CD4-positive, CD25-positive, alpha-beta regulatory T cell (primary cell): ENCODE data around the gene PPP1R15B. TPM values are rescaled to one million over a fixed set of nuclear protein-coding genes. Genes with fewer than 3 reads are reported as not detected.
"Not testable (repeated sequence)": the region's sequence is repeated elsewhere in the genome, so short reads cannot be mapped to it uniquely, and the experiment has no call there.

Experiments used
- ATAC-seq, 2 donors: fragments of 150-1000 bp; cut with Tn5 transposase; one replicate each; pipeline ENCODE4 v1.10.0; 2021; ENCODE audit warnings: low read depth in 2 of 2, moderate number of reproducible peaks in 2 of 2, moderate library complexity in 1 of 2
- DNase-seq, 3 donors: peaks; one replicate each; pipeline versions ENCODE4 v3.0.0 to v3.0.0-alpha.2; 2012 to 2022; ENCODE audit warnings: mixed read lengths in 1 of 3
- H3K27ac ChIP-seq: one replicate; pipeline ENCODE4 v1.7.0; 2013; ENCODE audit warnings: mild to moderate bottlenecking, low read length; ENCODE audit not compliant: insufficient read depth, poor library complexity, severe bottlenecking
- H3K27me3 ChIP-seq: one replicate; pipeline ENCODE4 v1.7.0; 2013; ENCODE audit warnings: low read length; ENCODE audit not compliant: control insufficient read depth, insufficient read depth
- H3K36me3 ChIP-seq: one replicate; pipeline ENCODE4 v1.7.0; 2013; ENCODE audit warnings: mild to moderate bottlenecking, low read length, moderate library complexity; ENCODE audit not compliant: control insufficient read depth, insufficient read depth
- H3K4me1 ChIP-seq: 2 replicates; pipeline ENCODE4 v1.7.0; 2013; ENCODE audit warnings: mild to moderate bottlenecking, low read length; ENCODE audit not compliant: insufficient read depth, control insufficient read depth, poor library complexity, severe bottlenecking
- H3K4me3 ChIP-seq: one replicate; pipeline ENCODE4 v1.7.0; 2013; ENCODE audit warnings: low read depth, mild to moderate bottlenecking, low read length, moderate library complexity
- H3K9me3 ChIP-seq, 2 experiments: 1 replicate in 1 of 2; 2 replicates in 1 of 2; pipeline ENCODE4 v1.7.0; 2013; ENCODE audit warnings: low read length in 2 of 2, mild to moderate bottlenecking in 1 of 2, moderate library complexity in 1 of 2; ENCODE audit not compliant: control insufficient read depth in 2 of 2
- H3K27ac Mint-ChIP-seq, 3 donors: one replicate each; pipeline ENCODE4 v1.8.0; 2020 to 2022; ENCODE audit warnings: mild to moderate bottlenecking in 3 of 3, mixed read lengths in 3 of 3, moderate library complexity in 2 of 3
- H3K27me3 Mint-ChIP-seq: one replicate; pipeline ENCODE4 v1.8.0; 2022; ENCODE audit warnings: mild to moderate bottlenecking, mixed read lengths
- H3K36me3 Mint-ChIP-seq: one replicate; pipeline ENCODE4 v1.8.0; 2020; ENCODE audit warnings: mixed read lengths
- H3K4me1 Mint-ChIP-seq, 4 donors: one replicate each; pipeline ENCODE4 v1.8.0; 2020 to 2022; ENCODE audit warnings: mixed read lengths in 4 of 4, mild to moderate bottlenecking in 1 of 4
- H3K4me3 Mint-ChIP-seq, 4 donors: one replicate each; pipeline ENCODE4 v1.8.0; 2020 to 2022; ENCODE audit warnings: mild to moderate bottlenecking in 4 of 4, mixed read lengths in 4 of 4, moderate library complexity in 3 of 4
- H3K9me3 Mint-ChIP-seq, 7 donors: one replicate each; pipeline ENCODE4 v1.8.0; 2020 to 2022; ENCODE audit warnings: mixed read lengths in 7 of 7, mild to moderate bottlenecking in 3 of 7, moderate library complexity in 2 of 7
- polyA plus RNA-seq, 4 donors: library from polyadenylated mRNA; unstranded; fragments of 300-500 nt; fragmentation: Illumina TruSeq; gene quantifications; one replicate each; pipeline ENCODE4 v1.2.3, GENCODE V29; 2021
- total RNA-seq: library from RNA; stranded (reverse); gene quantifications from one replicate; pipeline ENCODE4 v1.2.3, GENCODE V29; 2022

Gene PPP1R15B
- total and polyA plus RNA-seq, 5 donors from 2014 or later, result 13.2 to 239 (median 22.1) TPM

- ATAC-seq, result no peak
- H3K4me1 ChIP-seq, result no peaks in the 10 kb centered on the region
- H3K4me3 ChIP-seq, result no peak overlapping the region
- no peaks in the 10 kb centered on the region for H3K4me1 Mint-ChIP-seq
- no peaks in the 10 kb centered on the region for H3K27me3 ChIP-seq
- H3K27ac ChIP-seq, result no peak overlapping the region
- no peak for DNase-seq
- H3K9me3 Mint-ChIP-seq, result no peaks in the 10 kb centered on the region
- peaks cover 37% of the 10 kb centered on the region for H3K36me3 Mint-ChIP-seq
- peaks cover 21% of the 10 kb centered on the region for H3K36me3 ChIP-seq
- no peaks in the 10 kb centered on the region for H3K9me3 ChIP-seq
- H3K4me3 Mint-ChIP-seq, result no peak overlapping the region
- no peaks in the 10 kb centered on the region for H3K27me3 Mint-ChIP-seq
- H3K27ac Mint-ChIP-seq, result peak overlapping the region in 1 of 3 donors; percentile 52
These were observed 13.0 kb upstream of the PPP1R15B start for GRCh38 chr1:204424621-204425020.

- H3K9me3 ChIP-seq, H3K4me1 ChIP-seq, H3K27ac Mint-ChIP-seq, H3K27me3 Mint-ChIP-seq, ATAC-seq, H3K4me3 ChIP-seq, H3K27ac ChIP-seq, DNase-seq, H3K27me3 ChIP-seq, H3K9me3 Mint-ChIP-seq, H3K4me1 Mint-ChIP-seq: not testable (repeated sequence)
- peaks cover 29% of the 10 kb centered on the region for H3K36me3 Mint-ChIP-seq
- peak overlapping the region in 1 of 4 donors; percentile 45 for H3K4me3 Mint-ChIP-seq
- peaks cover 21% of the 10 kb centered on the region for H3K36me3 ChIP-seq
These were observed 10.6 kb upstream of the PPP1R15B start for GRCh38 chr1:204422061-204422705.

DNA sequence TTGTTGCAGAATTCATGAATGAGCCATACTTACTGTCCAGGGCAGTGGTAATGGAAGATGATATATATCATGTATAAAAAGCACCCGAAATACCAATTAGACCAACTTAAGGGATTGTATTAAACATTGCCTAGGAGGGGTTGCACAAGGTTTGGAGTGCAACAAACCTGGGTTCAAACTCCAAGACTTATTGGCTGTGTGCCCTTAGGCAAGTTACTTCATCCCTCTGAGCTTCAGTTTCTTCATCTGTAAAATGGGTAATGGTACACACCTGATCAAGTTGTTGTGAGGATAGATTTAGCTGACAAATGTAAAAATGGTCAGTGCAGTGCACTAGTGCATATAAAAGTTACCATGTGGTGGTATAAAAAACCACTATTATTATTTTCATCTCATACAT, 9.8 kb upstream of the PPP1R15B start:
- Histone ChIP-seq H3K9me3 (no peaks in the 10 kb centered on the region), H3K27me3 (no peaks in the 10 kb centered on the region), H3K36me3 (peaks cover 17% of the 10 kb centered on the region)

DNA sequence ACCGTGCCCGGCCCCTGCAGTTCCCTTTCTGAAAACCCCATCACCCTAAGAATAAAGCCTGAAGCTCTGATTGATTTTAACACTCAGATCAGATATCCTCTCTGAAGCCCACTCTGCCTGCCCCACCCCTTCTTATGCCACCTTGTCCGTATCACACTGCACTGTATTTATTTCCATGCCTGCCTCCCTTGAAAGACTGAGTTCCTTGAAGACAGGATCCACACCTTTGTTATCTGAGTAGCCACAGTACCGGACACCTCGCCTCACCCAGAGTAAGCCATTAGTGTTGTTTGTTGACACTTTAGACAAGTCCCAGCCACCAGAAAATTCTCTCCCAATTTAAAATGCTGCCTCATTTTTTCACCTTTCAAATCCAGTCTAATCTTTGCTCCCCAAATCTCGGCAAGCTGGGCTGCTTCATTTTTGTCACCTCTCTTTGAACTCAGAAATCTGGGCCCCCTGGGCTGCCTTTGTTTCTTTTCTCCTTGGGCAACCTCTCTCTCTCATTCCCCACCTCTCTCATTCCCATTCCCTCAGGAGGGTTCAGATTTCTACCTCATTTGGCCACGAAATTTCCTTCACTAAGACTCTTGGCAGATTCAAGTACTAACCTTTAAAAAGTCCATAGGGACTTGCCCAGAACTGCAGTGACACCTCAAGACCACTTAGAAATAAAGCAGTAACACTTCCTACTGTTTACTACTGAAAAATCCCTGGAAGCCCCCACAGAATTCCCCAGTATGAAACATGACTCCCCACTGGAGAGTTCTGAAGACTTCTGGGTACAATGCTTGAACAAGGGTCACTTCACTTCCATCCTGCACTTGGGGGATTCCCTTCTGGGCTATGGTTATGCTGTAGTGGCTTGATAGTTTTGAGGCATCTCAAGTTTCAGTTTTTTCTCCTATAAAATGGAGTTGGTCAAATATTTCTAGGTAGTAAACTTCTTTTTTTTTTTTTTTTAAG, 8.7 kb upstream of the PPP1R15B start:
- Histone ChIP-seq H3K9me3 (no peaks in the 10 kb centered on the region), H3K4me1 (no peaks in the 10 kb centered on the region), H3K27ac (no peak overlapping the region), H3K27me3 (no peaks in the 10 kb centered on the region), H3K4me3 (no peak overlapping the region), H3K36me3 (peaks cover 7% of the 10 kb centered on the region)
- Mint-ChIP-seq H3K27ac (peak overlapping the region in 1 of 3 donors; percentile 39), H3K4me1 (peaks cover 0 to 11% (median 2%) of the 10 kb centered on the region in 4 donors), H3K27me3 (no peaks in the 10 kb centered on the region), H3K4me3 (no peak overlapping the region), H3K9me3 (no peaks in the 10 kb centered on the region), H3K36me3 (peaks cover 18% of the 10 kb centered on the region)
- DNase-seq (no peak), ATAC-seq (no peak)

More for the DNA sequence above, 9.8 kb upstream of the PPP1R15B start:
- Mint-ChIP-seq H3K9me3 (no peaks in the 10 kb centered on the region), H3K27me3 (no peaks in the 10 kb centered on the region), H3K4me1 (peaks cover 0 to 11% (median 2%) of the 10 kb centered on the region in 4 donors), H3K27ac (no peak overlapping the region), H3K36me3 (peaks cover 23% of the 10 kb centered on the region), H3K4me3 (no peak overlapping the region)
- Histone ChIP-seq H3K4me3 (no peak overlapping the region), H3K4me1 (no peaks in the 10 kb centered on the region), H3K27ac (no peak overlapping the region)
- ATAC-seq, result no peak
- DNase-seq, result no peak

DNA sequence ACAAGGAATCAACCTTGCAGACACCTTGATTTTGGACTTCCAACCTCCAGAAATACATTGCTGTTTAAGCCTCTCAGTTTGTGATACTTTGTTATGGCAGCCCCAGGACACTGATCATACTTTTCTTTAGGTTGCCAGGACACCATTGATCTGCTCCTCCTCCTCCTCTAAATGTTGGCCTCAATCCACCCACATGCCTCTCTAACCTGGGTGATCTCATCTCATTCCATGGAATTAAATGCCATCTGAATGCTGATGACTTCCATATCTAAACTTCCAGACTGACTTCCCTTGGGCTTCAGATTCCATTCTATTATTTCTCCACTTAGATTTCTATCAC, 7.4 kb upstream of the PPP1R15B start:
- Histone ChIP-seq H3K27ac (no peak overlapping the region), H3K27me3 (no peaks in the 10 kb centered on the region), H3K36me3 (peaks cover 3% of the 10 kb centered on the region), H3K4me3 (no peak overlapping the region), H3K4me1 (no peaks in the 10 kb centered on the region), H3K9me3 (no peaks in the 10 kb centered on the region)
- H3K9me3 Mint-ChIP-seq, result peaks cover 0 to 2% (median 0%) of the 10 kb centered on the region in 7 donors
- H3K27me3 Mint-ChIP-seq, result no peaks in the 10 kb centered on the region
- peaks cover 2 to 11% (median 4%) of the 10 kb centered on the region in 4 donors for H3K4me1 Mint-ChIP-seq
- DNase-seq (no peak), ATAC-seq (no peak)
- H3K4me3 Mint-ChIP-seq, result no peak overlapping the region
- peaks cover 11% of the 10 kb centered on the region for H3K36me3 Mint-ChIP-seq
- H3K27ac Mint-ChIP-seq, result no peak overlapping the region

DNA sequence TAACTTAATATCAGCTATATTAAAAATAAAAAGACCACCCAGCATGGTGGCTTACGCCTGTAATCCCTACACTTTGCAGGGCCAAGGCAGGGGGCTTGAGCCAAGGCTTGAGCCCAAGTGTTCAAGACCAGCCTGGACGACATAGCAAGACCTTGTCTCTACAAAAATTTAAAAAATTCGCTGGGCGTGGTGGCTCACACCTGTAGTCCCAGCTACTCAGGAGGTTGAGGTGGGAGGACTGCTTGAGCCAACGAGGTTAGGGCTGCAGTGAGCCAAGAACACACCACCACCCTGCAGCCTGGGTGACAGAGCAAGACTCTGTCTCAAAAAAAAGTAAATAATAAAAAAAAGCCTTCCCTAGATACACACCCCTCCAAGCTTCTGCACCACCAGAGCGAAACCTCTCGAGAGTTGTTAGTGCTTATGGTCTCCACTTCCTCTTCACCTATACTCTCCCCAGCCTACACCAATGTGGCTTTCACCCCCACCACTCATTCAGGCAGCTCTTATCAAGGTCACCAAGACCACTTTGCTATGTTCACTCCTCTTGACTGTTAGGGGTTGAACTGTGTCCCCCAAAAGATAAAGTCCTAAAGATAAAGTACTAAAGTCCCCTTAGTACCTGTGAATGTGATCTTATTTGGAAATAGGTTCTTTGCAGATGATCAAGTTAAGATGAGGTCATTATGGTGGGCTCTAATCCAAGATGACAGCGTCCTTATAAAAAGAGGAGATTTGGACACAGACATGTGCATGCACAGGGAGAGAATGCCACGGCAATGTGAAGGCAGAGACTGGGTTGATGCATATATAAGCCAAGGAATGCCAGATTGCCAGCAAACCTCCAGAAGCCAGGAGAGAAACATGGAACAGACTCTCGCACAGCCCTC, 6.8 kb upstream of the PPP1R15B start:
- H3K4me3 Mint-ChIP-seq, result peak overlapping the region in 1 of 4 donors; percentile 53
- DNase-seq, result no peak
- H3K4me1 Mint-ChIP-seq, result peaks cover 2 to 11% (median 4%) of the 10 kb centered on the region in 4 donors

More for the DNA sequence above, 6.8 kb upstream of the PPP1R15B start:
- H3K4me3 ChIP-seq, result no peak overlapping the region
- no peak for ATAC-seq
- Mint-ChIP-seq H3K36me3 (peaks cover 4% of the 10 kb centered on the region), H3K27ac (no peak overlapping the region), H3K27me3 (no peaks in the 10 kb centered on the region), H3K9me3 (peaks cover 0 to 3% (median 0%) of the 10 kb centered on the region in 7 donors)
- H3K27ac ChIP-seq, result no peak overlapping the region
- H3K36me3 ChIP-seq, result no peaks in the 10 kb centered on the region
- H3K4me1 ChIP-seq, result no peaks in the 10 kb centered on the region
- no peaks in the 10 kb centered on the region for H3K27me3 ChIP-seq
- H3K9me3 ChIP-seq, result no peaks in the 10 kb centered on the region
